SJSA1 (cell line): ENCODE results near the gene OR51V1. TPM values are rescaled to one million over a fixed set of nuclear protein-coding genes. Genes with fewer than 3 reads are reported as not detected.

ENCODE experiments used
- DNase-seq, 2 experiments: peaks; one replicate each; pipeline ENCODE4 v3.0.0-alpha.2; 2015 to 2020; ENCODE audit warnings: low spot score in 2 of 2, low read depth in 1 of 2
- H3K27ac ChIP-seq: fragments of 250-450 bp; sonication (Bioruptor Pico); 2 replicates; pipeline ENCODE4 v1.5.1; 2020; ENCODE audit warnings: mild to moderate bottlenecking, moderate library complexity
- H3K27me3 ChIP-seq: fragments of 250-450 bp; sonication (Bioruptor Pico); replicated peaks from 2 replicates; pipeline ENCODE4 v1.5.1; 2020; ENCODE audit warnings: mild to moderate bottlenecking, moderate library complexity
- H3K36me3 ChIP-seq: fragments of 250-450 bp; sonication (Bioruptor Pico); 2 replicates; pipeline ENCODE4 v1.5.1; 2020; ENCODE audit warnings: mild to moderate bottlenecking
- H3K4me1 ChIP-seq: fragments of 250-450 bp; sonication (Bioruptor Pico); replicated peaks from 2 replicates; pipeline ENCODE4 v1.6.1; 2021; ENCODE audit warnings: mild to moderate bottlenecking
- H3K4me3 ChIP-seq: fragments of 250-450 bp; sonication (Bioruptor Pico); 2 replicates; pipeline ENCODE4 v1.5.1; 2020; ENCODE audit warnings: mild to moderate bottlenecking
- H3K9me3 ChIP-seq: fragments of 250-450 bp; sonication (Bioruptor Pico); replicated peaks from 2 replicates; pipeline ENCODE4 v1.5.1; 2020; ENCODE audit warnings: mild to moderate bottlenecking
- total RNA-seq: library from RNA; depleted of rRNA; stranded (reverse); fragments of >200 nt; shearing (Covaris generic); gene quantifications from 2 replicates; pipeline ENCODE4 v1.2.3, GENCODE V29; 2014

The OR51V1 gene
- total RNA-seq, 1 experiment from 2014 or later, result not detected

GRCh38 chr11:5225480-5225871, 25.0 kb upstream of the OR51V1 start:
- DNase-seq, result no peak
- Histone ChIP-seq H3K27me3 (peaks cover 3% of the 10 kb centered on the region; the same call in 1 of the 2 replicates), H3K4me3 (no peak overlapping the region), H3K4me1 (no peaks in the 10 kb centered on the region), H3K27ac (no peak overlapping the region), H3K9me3 (no peaks in the 10 kb centered on the region), H3K36me3 (no peaks in the 10 kb centered on the region)

GRCh38 chr11:5224538-5225479, 24.3 kb upstream of the OR51V1 start:
- Histone ChIP-seq H3K9me3 (no peaks in the 10 kb centered on the region), H3K4me3 (no peak overlapping the region), H3K4me1 (no peaks in the 10 kb centered on the region), H3K27me3 (peaks cover 3% of the 10 kb centered on the region; the same call in 1 of the 2 replicates), H3K27ac (no peak overlapping the region), H3K36me3 (no peaks in the 10 kb centered on the region)
- no peak for DNase-seq

- no peak for DNase-seq
- no peak overlapping the region for H3K4me3 ChIP-seq
- no peaks in the 10 kb centered on the region for H3K4me1 ChIP-seq
- no peaks in the 10 kb centered on the region for H3K9me3 ChIP-seq
- H3K36me3 ChIP-seq, result no peaks in the 10 kb centered on the region
- H3K27ac ChIP-seq, result no peak overlapping the region
- peaks cover 3% of the 10 kb centered on the region; the same call in 1 of the 2 replicates for H3K27me3 ChIP-seq
Observed at GRCh38 chr11:5223686-5224085, 23.2 kb upstream of the OR51V1 start.

- H3K9me3 ChIP-seq, result no peaks in the 10 kb centered on the region
- H3K27ac ChIP-seq, result no peak overlapping the region
- H3K4me1 ChIP-seq, result no peaks in the 10 kb centered on the region
- H3K4me3 ChIP-seq, result no peak overlapping the region
- peaks cover 3% of the 10 kb centered on the region; the same call in 1 of the 2 replicates for H3K27me3 ChIP-seq
- no peaks in the 10 kb centered on the region for H3K36me3 ChIP-seq
- no peak for DNase-seq
Observed at GRCh38 chr11:5223146-5223545, 22.7 kb upstream of the OR51V1 start.

GRCh38 chr11:5210376-5210885, 9.9 kb upstream of the OR51V1 start:
- no peaks in the 10 kb centered on the region for H3K27me3 ChIP-seq

GRCh38 chr11:5204787-5205186, 4.3 kb upstream of the OR51V1 start:
- Histone ChIP-seq H3K27me3 (peaks cover 6% of the 10 kb centered on the region; the same call in 1 of the 2 replicates), H3K4me1 (no peaks in the 10 kb centered on the region), H3K27ac (no peak overlapping the region), H3K36me3 (no peaks in the 10 kb centered on the region), H3K4me3 (no peak overlapping the region), H3K9me3 (no peaks in the 10 kb centered on the region)
- peak in 1 of 2 experiments; percentile 62 for DNase-seq

More at GRCh38 chr11:5210376-5210885, 9.9 kb upstream of the OR51V1 start:
- no peaks in the 10 kb centered on the region for H3K9me3 ChIP-seq
- no peak for DNase-seq
- no peak overlapping the region for H3K27ac ChIP-seq
- no peaks in the 10 kb centered on the region for H3K4me1 ChIP-seq
- H3K36me3 ChIP-seq, result no peaks in the 10 kb centered on the region
- no peak overlapping the region for H3K4me3 ChIP-seq

GRCh38 chr11:5203366-5203765, 2.9 kb upstream of the OR51V1 start:
- no peak for DNase-seq
- Histone ChIP-seq H3K9me3 (no peaks in the 10 kb centered on the region), H3K27ac (no peak overlapping the region), H3K27me3 (peaks cover 6% of the 10 kb centered on the region; the same call in 1 of the 2 replicates), H3K4me1 (no peaks in the 10 kb centered on the region), H3K4me3 (no peak overlapping the region), H3K36me3 (no peaks in the 10 kb centered on the region)

GRCh38 chr11:5198285-5198684, 2.2 kb downstream of the OR51V1 start:
- H3K4me1 ChIP-seq, result no peaks in the 10 kb centered on the region
- no peaks in the 10 kb centered on the region for H3K9me3 ChIP-seq
- no peak for DNase-seq
- no peak overlapping the region for H3K27ac ChIP-seq
- no peaks in the 10 kb centered on the region for H3K36me3 ChIP-seq
- H3K27me3 ChIP-seq, result peaks cover 6% of the 10 kb centered on the region; the same call in 1 of the 2 replicates
- H3K4me3 ChIP-seq, result no peak overlapping the region

- H3K4me3 ChIP-seq, result no peak overlapping the region
- no peak for DNase-seq
- H3K36me3 ChIP-seq, result no peaks in the 10 kb centered on the region
- no peaks in the 10 kb centered on the region for H3K9me3 ChIP-seq
- H3K27me3 ChIP-seq, result peaks cover 6% of the 10 kb centered on the region; the same call in 1 of the 2 replicates
- H3K4me1 ChIP-seq, result no peaks in the 10 kb centered on the region
- no peak overlapping the region for H3K27ac ChIP-seq
Observed at GRCh38 chr11:5197536-5197935, 2.9 kb downstream of the OR51V1 start.

- H3K27ac ChIP-seq, result no peak overlapping the region
Observed at GRCh38 chr11:5196731-5197130, 3.8 kb downstream of the OR51V1 start.

GRCh38 chr11:5196067-5196466, 4.4 kb downstream of the OR51V1 start:
- Histone ChIP-seq H3K36me3 (no peaks in the 10 kb centered on the region), H3K27ac (no peak overlapping the region), H3K4me1 (no peaks in the 10 kb centered on the region), H3K4me3 (no peak overlapping the region), H3K9me3 (no peaks in the 10 kb centered on the region), H3K27me3 (peaks cover 3% of the 10 kb centered on the region; the same call in 1 of the 2 replicates)
- no peak for DNase-seq

More at GRCh38 chr11:5196731-5197130, 3.8 kb downstream of the OR51V1 start:
- no peak for DNase-seq
- H3K9me3 ChIP-seq, result no peaks in the 10 kb centered on the region
- peaks cover 6% of the 10 kb centered on the region; the same call in 1 of the 2 replicates for H3K27me3 ChIP-seq
- H3K4me3 ChIP-seq, result no peak overlapping the region
- H3K4me1 ChIP-seq, result no peaks in the 10 kb centered on the region
- no peaks in the 10 kb centered on the region for H3K36me3 ChIP-seq

- Histone ChIP-seq H3K36me3 (no peaks in the 10 kb centered on the region), H3K27me3 (no peaks in the 10 kb centered on the region), H3K4me3 (no peak overlapping the region), H3K27ac (no peak overlapping the region), H3K4me1 (no peaks in the 10 kb centered on the region), H3K9me3 (no peaks in the 10 kb centered on the region)
- DNase-seq, result no peak
Observed at GRCh38 chr11:5192738-5193137, 7.7 kb downstream of the OR51V1 start.

GRCh38 chr11:5188201-5188600, 12.3 kb downstream of the OR51V1 start:
- no peaks in the 10 kb centered on the region for H3K4me1 ChIP-seq
- H3K27me3 ChIP-seq, result no peaks in the 10 kb centered on the region
- no peak for DNase-seq
- H3K9me3 ChIP-seq, result no peaks in the 10 kb centered on the region
- no peak overlapping the region for H3K4me3 ChIP-seq
- H3K36me3 ChIP-seq, result no peaks in the 10 kb centered on the region
- H3K27ac ChIP-seq, result no peak overlapping the region
